Measurements from ENCODE around the gene PCDHGB4. TPM values are rescaled to one million over a fixed set of nuclear protein-coding genes. Genes with fewer than 3 reads are reported as not detected.

PCDHGB4 gene
- total and polyA plus RNA-seq, 5 donors: 2.0 to 5.5 (median 5.2) TPM

- H3K4me1 ChIP-seq (ENCODE audit: control insufficient read depth, insufficient read depth, low read length): no peaks in the 10 kb centered on the region
- no peaks in the 10 kb centered on the region for H3K27me3 ChIP-seq (ENCODE audit: control insufficient read depth, insufficient read depth)
- WGBS: 24% methylated on average over 34 of the region's 36 CpGs
- no peak overlapping the region for H3K4me3 ChIP-seq (ENCODE audit: low read length)
- intact Hi-C loops (cut with DNase I): no loop called here
- H3K27ac ChIP-seq (ENCODE audit: low read length): no peak overlapping the region
- DNase-seq (no peak), ATAC-seq (no peak)
- peaks cover 7% of the 10 kb centered on the region for H3K9me3 ChIP-seq (ENCODE audit: control insufficient read depth, low read length)
These were observed 35.9 kb upstream of the PCDHGB4 start for GRCh38 chr5:141351591-141351990.

GRCh38 chr5:141354900-141355469 lies 32.5 kb upstream of the PCDHGB4 start, which contains the start of gene PCDHGA4:
Gene PCDHGA4 (plus strand): TSS chr5:141355021. CDS start chr5:141355108, 87 bp downstream.
- no peaks in the 10 kb centered on the region for H3K4me1 ChIP-seq (ENCODE audit: control insufficient read depth, insufficient read depth, low read length)
- H3K27ac ChIP-seq (ENCODE audit: low read length): no peak within 1 kb of the TSS
- intact Hi-C loops (cut with DNase I): no loop called here
- H3K27me3 ChIP-seq (ENCODE audit: control insufficient read depth, insufficient read depth): no peaks in the 10 kb centered on the region
- peak within 1 kb of the TSS; percentile 44 for H3K4me3 ChIP-seq (ENCODE audit: low read length)
- ATAC-seq (no peak), DNase-seq (no peak)
- H3K9me3 ChIP-seq (ENCODE audit: control insufficient read depth, low read length): peaks cover 9% of the 10 kb centered on the region
- WGBS: 17% methylated on average over 29 of the region's 29 CpGs

GRCh38 chr5:141355641-141356040 lies 31.9 kb upstream of the PCDHGB4 start:
- no peak overlapping the region for H3K4me3 ChIP-seq (ENCODE audit: low read length)
- ATAC-seq (no peak), DNase-seq (no peak)
- WGBS: 47% methylated on average over 24 of the region's 24 CpGs
- no peaks in the 10 kb centered on the region for H3K27me3 ChIP-seq (ENCODE audit: control insufficient read depth, insufficient read depth)
- intact Hi-C loops (cut with DNase I): no loop called here
- H3K27ac ChIP-seq (ENCODE audit: low read length): no peak overlapping the region
- no peaks in the 10 kb centered on the region for H3K4me1 ChIP-seq (ENCODE audit: control insufficient read depth, insufficient read depth, low read length)
- H3K9me3 ChIP-seq (ENCODE audit: control insufficient read depth, low read length): peaks cover 11% of the 10 kb centered on the region

GRCh38 chr5:141356133-141356532 lies 31.4 kb upstream of the PCDHGB4 start:
- Histone ChIP-seq H3K9me3 (ENCODE audit: control insufficient read depth, low read length) (peaks cover 11% of the 10 kb centered on the region), H3K4me3 (ENCODE audit: low read length) (no peak overlapping the region), H3K27me3 (ENCODE audit: control insufficient read depth, insufficient read depth) (no peaks in the 10 kb centered on the region), H3K4me1 (ENCODE audit: control insufficient read depth, insufficient read depth, low read length) (no peaks in the 10 kb centered on the region), H3K27ac (ENCODE audit: low read length) (no peak overlapping the region)
- intact Hi-C loops (cut with DNase I): no loop called here
- ATAC-seq: no peak
- no peak for DNase-seq
- WGBS: 70% methylated on average over 5 of the region's 5 CpGs

- ATAC-seq (no peak), DNase-seq (no peak)
- no peak overlapping the region for H3K27ac ChIP-seq (ENCODE audit: low read length)
- no peak overlapping the region for H3K4me3 ChIP-seq (ENCODE audit: low read length)
- peaks cover 8% of the 10 kb centered on the region for H3K9me3 ChIP-seq (ENCODE audit: control insufficient read depth, low read length)
- H3K27me3 ChIP-seq (ENCODE audit: control insufficient read depth, insufficient read depth): no peaks in the 10 kb centered on the region
- 40% methylated on average over 19 of the region's 19 CpGs for WGBS
- no peaks in the 10 kb centered on the region for H3K4me1 ChIP-seq (ENCODE audit: control insufficient read depth, insufficient read depth, low read length)
- intact Hi-C loops (cut with DNase I): no loop called here
These were observed 30.5 kb upstream of the PCDHGB4 start for GRCh38 chr5:141356950-141357349.

- Histone ChIP-seq H3K4me1 (ENCODE audit: control insufficient read depth, insufficient read depth, low read length) (no peaks in the 10 kb centered on the region), H3K9me3 (ENCODE audit: control insufficient read depth, low read length) (peaks cover 16% of the 10 kb centered on the region), H3K27ac (ENCODE audit: low read length) (no peak within 1 kb of the TSS), H3K27me3 (ENCODE audit: control insufficient read depth, insufficient read depth) (no peaks in the 10 kb centered on the region), H3K4me3 (ENCODE audit: low read length) (peak within 1 kb of the TSS; percentile 62)
- ATAC-seq: no peak
- intact Hi-C loops (cut with DNase I): no loop called here
- 13% methylated on average over 24 of the region's 24 CpGs for WGBS
- DNase-seq: peak in 1 of 3 donors; percentile 33
These were observed 27.6 kb upstream of the PCDHGB4 start, which contains the start of gene PCDHGB2 for GRCh38 chr5:141359790-141360426. Gene PCDHGB2 (plus strand): TSS chr5:141359994. CDS start chr5:141360136, 142 bp downstream.

GRCh38 chr5:141360685-141361084 lies 26.8 kb upstream of the PCDHGB4 start:
- Histone ChIP-seq H3K9me3 (ENCODE audit: control insufficient read depth, low read length) (peaks cover 21% of the 10 kb centered on the region), H3K4me1 (ENCODE audit: control insufficient read depth, insufficient read depth, low read length) (no peaks in the 10 kb centered on the region), H3K4me3 (ENCODE audit: low read length) (no peak overlapping the region), H3K27ac (ENCODE audit: low read length) (no peak overlapping the region), H3K27me3 (ENCODE audit: control insufficient read depth, insufficient read depth) (no peaks in the 10 kb centered on the region)
- intact Hi-C loops (cut with DNase I): no loop called here
- DNase-seq (no peak), ATAC-seq (no peak)
- WGBS: 32% methylated on average over 15 of the region's 15 CpGs

GRCh38 chr5:141362719-141363118 lies 24.8 kb upstream of the PCDHGB4 start:
- no peaks in the 10 kb centered on the region for H3K4me1 ChIP-seq (ENCODE audit: control insufficient read depth, insufficient read depth, low read length)
- no peak for DNase-seq
- H3K27me3 ChIP-seq (ENCODE audit: control insufficient read depth, insufficient read depth): no peaks in the 10 kb centered on the region
- intact Hi-C loops (cut with DNase I): no loop called here
- no peak for ATAC-seq
- no peak overlapping the region for H3K27ac ChIP-seq (ENCODE audit: low read length)
- H3K9me3 ChIP-seq (ENCODE audit: control insufficient read depth, low read length): peaks cover 25% of the 10 kb centered on the region
- H3K4me3 ChIP-seq (ENCODE audit: low read length): no peak overlapping the region

- peaks cover 25% of the 10 kb centered on the region for H3K9me3 ChIP-seq (ENCODE audit: control insufficient read depth, low read length)
- H3K27ac ChIP-seq (ENCODE audit: low read length): no peak within 1 kb of the TSS
- intact Hi-C loops (cut with DNase I): no loop called here
- no peaks in the 10 kb centered on the region for H3K4me1 ChIP-seq (ENCODE audit: control insufficient read depth, insufficient read depth, low read length)
- no peak for DNase-seq
- no peaks in the 10 kb centered on the region for H3K27me3 ChIP-seq (ENCODE audit: control insufficient read depth, insufficient read depth)
- peak in 1 of 2 donors; percentile 37 for ATAC-seq
- 14% methylated on average over 34 of the region's 34 CpGs for WGBS
- H3K4me3 ChIP-seq (ENCODE audit: low read length): peak within 1 kb of the TSS; percentile 21
These were observed 23.4 kb upstream of the PCDHGB4 start, which contains the start of gene PCDHGA5 for GRCh38 chr5:141363952-141364660. Gene PCDHGA5 (plus strand): TSS chr5:141364162. CDS start chr5:141364331, 169 bp downstream.

GRCh38 chr5:141366016-141366896 lies 21.2 kb upstream of the PCDHGB4 start:
- WGBS: 30% methylated on average over 46 of the region's 46 CpGs
- no peak for ATAC-seq
- H3K27me3 ChIP-seq (ENCODE audit: control insufficient read depth, insufficient read depth): no peaks in the 10 kb centered on the region
- intact Hi-C loops (cut with DNase I): no loop called here
- no peak for DNase-seq
- H3K4me3 ChIP-seq (ENCODE audit: low read length): no peak overlapping the region
- peaks cover 24% of the 10 kb centered on the region for H3K9me3 ChIP-seq (ENCODE audit: control insufficient read depth, low read length)
- no peaks in the 10 kb centered on the region for H3K4me1 ChIP-seq (ENCODE audit: control insufficient read depth, insufficient read depth, low read length)
- no peak overlapping the region for H3K27ac ChIP-seq (ENCODE audit: low read length)

Measured in right cardiac atrium (tissue), 5 donors.